WTC11 (cell line): ENCODE results near the gene ST6GALNAC2.
"Not testable (repeated sequence)": the region's sequence is repeated elsewhere in the genome, so short reads cannot be mapped to it uniquely, and the experiment has no call there.

Experiments used
- TF ChIP-seq, protein P1 (sequence below): sonication (generic); formaldehyde crosslinking; IDR thresholded peaks from 2 replicates; pipeline ENCODE4 v1.8.1; 2023; ENCODE audit warnings: mild to moderate bottlenecking, missing genetic modification reagents, moderate library complexity
- TF ChIP-seq, protein P2 (sequence below): fragments of 200-600 bp; IDR thresholded peaks from 2 replicates; pipeline ENCODE4 v1.8.0; 2022; ENCODE audit warnings: antibody characterized with exemption

DNA sequence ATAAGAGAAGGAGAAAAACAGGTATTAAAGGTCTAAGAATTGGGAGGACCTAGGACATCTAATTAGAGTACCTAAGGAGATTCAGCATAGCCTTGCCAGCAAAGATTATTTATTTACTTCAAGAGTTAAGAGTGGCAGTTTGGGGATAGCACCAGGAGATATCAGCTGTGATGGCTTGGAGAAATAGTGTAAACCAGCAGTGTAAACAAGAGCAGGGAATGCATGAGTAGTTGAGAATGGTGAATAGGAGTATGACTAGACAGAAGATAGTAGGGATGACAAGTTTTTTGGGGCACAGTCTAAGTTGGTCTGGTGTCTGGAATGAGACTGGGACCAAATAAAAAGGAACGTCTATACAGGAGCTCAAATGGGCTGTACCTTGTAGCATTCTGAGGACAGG lies 21.0 kb upstream of the ST6GALNAC2 start:
- TF ChIP-seq, protein P1, sequence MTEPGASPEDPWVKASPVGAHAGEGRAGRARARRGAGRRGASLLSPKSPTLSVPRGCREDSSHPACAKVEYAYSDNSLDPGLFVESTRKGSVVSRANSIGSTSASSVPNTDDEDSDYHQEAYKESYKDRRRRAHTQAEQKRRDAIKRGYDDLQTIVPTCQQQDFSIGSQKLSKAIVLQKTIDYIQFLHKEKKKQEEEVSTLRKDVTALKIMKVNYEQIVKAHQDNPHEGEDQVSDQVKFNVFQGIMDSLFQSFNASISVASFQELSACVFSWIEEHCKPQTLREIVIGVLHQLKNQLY, result not testable (repeated sequence)
- TF ChIP-seq, protein P2, sequence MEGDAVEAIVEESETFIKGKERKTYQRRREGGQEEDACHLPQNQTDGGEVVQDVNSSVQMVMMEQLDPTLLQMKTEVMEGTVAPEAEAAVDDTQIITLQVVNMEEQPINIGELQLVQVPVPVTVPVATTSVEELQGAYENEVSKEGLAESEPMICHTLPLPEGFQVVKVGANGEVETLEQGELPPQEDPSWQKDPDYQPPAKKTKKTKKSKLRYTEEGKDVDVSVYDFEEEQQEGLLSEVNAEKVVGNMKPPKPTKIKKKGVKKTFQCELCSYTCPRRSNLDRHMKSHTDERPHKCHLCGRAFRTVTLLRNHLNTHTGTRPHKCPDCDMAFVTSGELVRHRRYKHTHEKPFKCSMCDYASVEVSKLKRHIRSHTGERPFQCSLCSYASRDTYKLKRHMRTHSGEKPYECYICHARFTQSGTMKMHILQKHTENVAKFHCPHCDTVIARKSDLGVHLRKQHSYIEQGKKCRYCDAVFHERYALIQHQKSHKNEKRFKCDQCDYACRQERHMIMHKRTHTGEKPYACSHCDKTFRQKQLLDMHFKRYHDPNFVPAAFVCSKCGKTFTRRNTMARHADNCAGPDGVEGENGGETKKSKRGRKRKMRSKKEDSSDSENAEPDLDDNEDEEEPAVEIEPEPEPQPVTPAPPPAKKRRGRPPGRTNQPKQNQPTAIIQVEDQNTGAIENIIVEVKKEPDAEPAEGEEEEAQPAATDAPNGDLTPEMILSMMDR, result not testable (repeated sequence)
